ENCODE measurements around the gene PPP2R2D. TPM values are rescaled to one million over a fixed set of nuclear protein-coding genes. Genes with fewer than 3 reads are reported as not detected.
"Not testable (repeated sequence)": the region's sequence is repeated elsewhere in the genome, so short reads cannot be mapped to it uniquely, and the experiment has no call there.

PPP2R2D gene
- polyA plus RNA-seq, 1 of the 3 experiments (the other 2 are of a cell fraction), result 25.1 TPM

DNA sequence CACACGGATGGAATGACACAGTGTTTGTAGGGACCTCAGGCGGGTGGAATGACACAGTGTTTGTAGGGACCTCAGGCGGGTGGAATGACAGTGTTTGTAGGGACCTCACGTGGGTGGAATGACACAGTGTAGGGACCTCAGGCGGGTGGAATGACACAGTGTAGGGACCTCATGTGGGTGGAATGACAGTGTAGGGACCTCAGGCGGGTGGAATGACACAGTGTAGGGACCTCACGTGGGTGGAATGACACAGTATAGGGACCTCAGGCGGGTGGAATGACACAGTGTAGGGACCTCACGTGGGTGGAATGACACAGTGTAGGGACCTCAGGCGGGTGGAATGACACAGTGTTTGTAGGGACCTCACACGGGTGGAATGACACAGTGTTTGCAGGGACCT is 16.7 kb downstream of the PPP2R2D start:
- H3K4me1 ChIP-seq (ENCODE audit: control insufficient read depth in 1 of 2, insufficient read depth in 2 of 2, low read depth in 1 of 2, low read length in 1 of 2); H2AFZ ChIP-seq (ENCODE audit: low read depth); H3K36me3 ChIP-seq (replicated peaks in 1 of 2; ENCODE audit: control insufficient read depth in 1 of 2, insufficient read depth in 2 of 2, low read length in 1 of 2); POLR2A ChIA-PET; H3K4me2 ChIP-seq; H3K9me3 ChIP-seq; H3K9ac ChIP-seq; H3K27me3 ChIP-seq (ENCODE audit: insufficient read depth); H3F3A ChIP-seq (replicated peaks; ENCODE audit: insufficient read depth); H3K9me2 ChIP-seq; DNase-seq; H3K4me3 ChIP-seq (ENCODE audit: low read depth in 2 of 2, low read length in 1 of 2); CTCF ChIA-PET; H3K27ac ChIP-seq (ENCODE audit: low read depth in 2 of 2, low read length in 1 of 2): not testable (repeated sequence)
- 90% methylated on average over 10 of the region's 11 CpGs for WGBS (ENCODE audit: low lambda C conversion rate)
- Histone ChIP-seq H3K79me2 (ENCODE audit: insufficient read depth) (peaks cover 68% of the 10 kb centered on the region), H4K20me1 (ENCODE audit: insufficient read depth) (peaks cover 61% of the 10 kb centered on the region)

DNA sequence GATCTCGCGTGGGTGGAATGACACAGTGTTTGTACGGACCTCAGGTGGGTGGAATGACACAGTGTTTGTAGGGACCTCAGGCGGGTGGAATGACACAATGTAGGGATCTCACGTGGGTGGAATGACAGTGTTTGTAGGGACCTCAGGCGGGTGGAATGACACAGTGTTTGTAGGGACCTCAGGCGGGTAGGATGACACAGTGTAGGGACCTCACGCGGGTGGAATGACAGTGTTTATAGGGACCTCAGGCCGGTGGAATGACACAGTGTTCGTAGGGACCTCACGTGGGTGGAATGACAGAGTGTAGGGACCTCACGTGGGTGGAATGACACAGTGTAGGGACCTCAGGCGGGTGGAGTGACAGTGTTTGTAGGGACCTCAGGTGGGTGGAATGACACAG is 18.7 kb downstream of the PPP2R2D start:
- H3K4me1 ChIP-seq (ENCODE audit: control insufficient read depth in 1 of 2, insufficient read depth in 2 of 2, low read depth in 1 of 2, low read length in 1 of 2); H3F3A ChIP-seq (replicated peaks; ENCODE audit: insufficient read depth); H3K27ac ChIP-seq (ENCODE audit: low read depth in 2 of 2, low read length in 1 of 2); H3K36me3 ChIP-seq (replicated peaks in 1 of 2; ENCODE audit: control insufficient read depth in 1 of 2, insufficient read depth in 2 of 2, low read length in 1 of 2); H3K27me3 ChIP-seq (ENCODE audit: insufficient read depth); H3K4me2 ChIP-seq; H3K9ac ChIP-seq; CTCF ChIA-PET; H3K9me2 ChIP-seq; H2AFZ ChIP-seq (ENCODE audit: low read depth); H3K4me3 ChIP-seq (ENCODE audit: low read depth in 2 of 2, low read length in 1 of 2); POLR2A ChIA-PET; H3K9me3 ChIP-seq; DNase-seq: not testable (repeated sequence)
- Histone ChIP-seq H4K20me1 (ENCODE audit: insufficient read depth) (peaks cover 57% of the 10 kb centered on the region), H3K79me2 (ENCODE audit: insufficient read depth) (peaks cover 68% of the 10 kb centered on the region)
- 99% methylated on average over 14 of the region's 14 CpGs for WGBS (ENCODE audit: low lambda C conversion rate)

DNA sequence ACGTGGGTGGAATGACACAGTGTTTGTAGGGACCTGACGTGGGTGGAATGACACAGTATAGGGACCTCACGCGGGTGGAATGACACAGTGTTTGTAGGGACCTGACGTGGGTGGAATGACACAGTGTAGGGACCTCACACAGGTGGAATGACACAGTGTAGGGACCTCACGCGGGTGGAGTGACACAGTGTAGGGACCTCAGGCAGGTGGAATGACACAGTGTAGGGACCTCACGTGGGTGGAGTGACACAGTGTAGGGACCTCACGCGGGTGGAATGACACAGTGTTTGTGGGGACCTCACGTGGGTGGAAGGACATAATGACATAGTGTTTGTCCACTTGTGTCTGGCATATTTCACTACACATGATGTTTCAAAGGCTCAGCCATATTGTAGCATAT is 19.3 kb downstream of the PPP2R2D start:
- no peak overlapping the region for H2AFZ ChIP-seq (ENCODE audit: low read depth)
- no peaks in the 10 kb centered on the region; a peak in 1 of 4 replicates for H3K4me1 ChIP-seq (ENCODE audit: control insufficient read depth in 1 of 2, insufficient read depth in 2 of 2, low read depth in 1 of 2, low read length in 1 of 2)
- H3K9me2 ChIP-seq, result no peaks in the 10 kb centered on the region
- H3K79me2 ChIP-seq (ENCODE audit: insufficient read depth), result peaks cover 68% of the 10 kb centered on the region
- H3K4me3 ChIP-seq (ENCODE audit: low read depth in 2 of 2, low read length in 1 of 2), result no peak overlapping the region
- DNase-seq, result no peak
- H3K27me3 ChIP-seq (ENCODE audit: insufficient read depth), result no peaks in the 10 kb centered on the region
- peaks cover 5% of the 10 kb centered on the region; the same call in 1 of the 2 replicates for H3K9me3 ChIP-seq
- H3K9ac ChIP-seq, result no peak overlapping the region
- no peaks in the 10 kb centered on the region for H3F3A ChIP-seq (replicated peaks; ENCODE audit: insufficient read depth)
- ChIA-PET CTCF (no interaction called here), POLR2A (no interaction called here)
- no peak overlapping the region for H3K4me2 ChIP-seq
- H4K20me1 ChIP-seq (ENCODE audit: insufficient read depth), result peaks cover 50% of the 10 kb centered on the region
- H3K27ac ChIP-seq (ENCODE audit: low read depth in 2 of 2, low read length in 1 of 2), result no peak overlapping the region
- WGBS (ENCODE audit: low lambda C conversion rate), result 98% methylated on average over 11 of the region's 11 CpGs
- peaks cover 0 to 14% of the 10 kb centered on the region in 2 experiments for H3K36me3 ChIP-seq (replicated peaks in 1 of 2; ENCODE audit: control insufficient read depth in 1 of 2, insufficient read depth in 2 of 2, low read length in 1 of 2)
- TF ChIP-seq, protein P1, sequence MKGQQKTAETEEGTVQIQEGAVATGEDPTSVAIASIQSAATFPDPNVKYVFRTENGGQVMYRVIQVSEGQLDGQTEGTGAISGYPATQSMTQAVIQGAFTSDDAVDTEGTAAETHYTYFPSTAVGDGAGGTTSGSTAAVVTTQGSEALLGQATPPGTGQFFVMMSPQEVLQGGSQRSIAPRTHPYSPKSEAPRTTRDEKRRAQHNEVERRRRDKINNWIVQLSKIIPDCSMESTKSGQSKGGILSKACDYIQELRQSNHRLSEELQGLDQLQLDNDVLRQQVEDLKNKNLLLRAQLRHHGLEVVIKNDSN (IDR thresholded peaks at IDR 0.05; ENCODE audit: borderline replicate concordance, low read depth), result no peak
- no peak for TF ChIP-seq RAD21 (IDR thresholded peaks at IDR 0.05; ENCODE audit: low read length)
- no peak for TF ChIP-seq ELF1 (IDR thresholded peaks at IDR 0.05)
- TF ChIP-seq EP300 (IDR thresholded peaks at IDR 0.05; ENCODE audit: borderline replicate concordance in 1 of 2, low read depth in 1 of 2, low read length in 1 of 2), result no peak
- TF ChIP-seq, protein P2, sequence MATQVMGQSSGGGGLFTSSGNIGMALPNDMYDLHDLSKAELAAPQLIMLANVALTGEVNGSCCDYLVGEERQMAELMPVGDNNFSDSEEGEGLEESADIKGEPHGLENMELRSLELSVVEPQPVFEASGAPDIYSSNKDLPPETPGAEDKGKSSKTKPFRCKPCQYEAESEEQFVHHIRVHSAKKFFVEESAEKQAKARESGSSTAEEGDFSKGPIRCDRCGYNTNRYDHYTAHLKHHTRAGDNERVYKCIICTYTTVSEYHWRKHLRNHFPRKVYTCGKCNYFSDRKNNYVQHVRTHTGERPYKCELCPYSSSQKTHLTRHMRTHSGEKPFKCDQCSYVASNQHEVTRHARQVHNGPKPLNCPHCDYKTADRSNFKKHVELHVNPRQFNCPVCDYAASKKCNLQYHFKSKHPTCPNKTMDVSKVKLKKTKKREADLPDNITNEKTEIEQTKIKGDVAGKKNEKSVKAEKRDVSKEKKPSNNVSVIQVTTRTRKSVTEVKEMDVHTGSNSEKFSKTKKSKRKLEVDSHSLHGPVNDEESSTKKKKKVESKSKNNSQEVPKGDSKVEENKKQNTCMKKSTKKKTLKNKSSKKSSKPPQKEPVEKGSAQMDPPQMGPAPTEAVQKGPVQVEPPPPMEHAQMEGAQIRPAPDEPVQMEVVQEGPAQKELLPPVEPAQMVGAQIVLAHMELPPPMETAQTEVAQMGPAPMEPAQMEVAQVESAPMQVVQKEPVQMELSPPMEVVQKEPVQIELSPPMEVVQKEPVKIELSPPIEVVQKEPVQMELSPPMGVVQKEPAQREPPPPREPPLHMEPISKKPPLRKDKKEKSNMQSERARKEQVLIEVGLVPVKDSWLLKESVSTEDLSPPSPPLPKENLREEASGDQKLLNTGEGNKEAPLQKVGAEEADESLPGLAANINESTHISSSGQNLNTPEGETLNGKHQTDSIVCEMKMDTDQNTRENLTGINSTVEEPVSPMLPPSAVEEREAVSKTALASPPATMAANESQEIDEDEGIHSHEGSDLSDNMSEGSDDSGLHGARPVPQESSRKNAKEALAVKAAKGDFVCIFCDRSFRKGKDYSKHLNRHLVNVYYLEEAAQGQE (IDR thresholded peaks at IDR 0.05; ENCODE audit: low read depth, low read length), result no peak
- TF ChIP-seq TAF1 (IDR thresholded peaks at IDR 0.05; ENCODE audit: borderline replicate concordance, low read depth, low read length), result no peak
- no peak for TF ChIP-seq MEF2A (IDR thresholded peaks at IDR 0.05; ENCODE audit: borderline replicate concordance, low read depth)
- TF ChIP-seq GATA2 (CRISPR knock-in tag; IDR thresholded peaks at IDR 0.05), result no peak
- TF ChIP-seq, protein P3, sequence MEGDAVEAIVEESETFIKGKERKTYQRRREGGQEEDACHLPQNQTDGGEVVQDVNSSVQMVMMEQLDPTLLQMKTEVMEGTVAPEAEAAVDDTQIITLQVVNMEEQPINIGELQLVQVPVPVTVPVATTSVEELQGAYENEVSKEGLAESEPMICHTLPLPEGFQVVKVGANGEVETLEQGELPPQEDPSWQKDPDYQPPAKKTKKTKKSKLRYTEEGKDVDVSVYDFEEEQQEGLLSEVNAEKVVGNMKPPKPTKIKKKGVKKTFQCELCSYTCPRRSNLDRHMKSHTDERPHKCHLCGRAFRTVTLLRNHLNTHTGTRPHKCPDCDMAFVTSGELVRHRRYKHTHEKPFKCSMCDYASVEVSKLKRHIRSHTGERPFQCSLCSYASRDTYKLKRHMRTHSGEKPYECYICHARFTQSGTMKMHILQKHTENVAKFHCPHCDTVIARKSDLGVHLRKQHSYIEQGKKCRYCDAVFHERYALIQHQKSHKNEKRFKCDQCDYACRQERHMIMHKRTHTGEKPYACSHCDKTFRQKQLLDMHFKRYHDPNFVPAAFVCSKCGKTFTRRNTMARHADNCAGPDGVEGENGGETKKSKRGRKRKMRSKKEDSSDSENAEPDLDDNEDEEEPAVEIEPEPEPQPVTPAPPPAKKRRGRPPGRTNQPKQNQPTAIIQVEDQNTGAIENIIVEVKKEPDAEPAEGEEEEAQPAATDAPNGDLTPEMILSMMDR (IDR thresholded peaks at IDR 0.05), result no peak
- no peak for TF ChIP-seq SMC3 (IDR thresholded peaks at IDR 0.05; ENCODE audit: low read depth, low read length)
- TF ChIP-seq, protein P4, sequence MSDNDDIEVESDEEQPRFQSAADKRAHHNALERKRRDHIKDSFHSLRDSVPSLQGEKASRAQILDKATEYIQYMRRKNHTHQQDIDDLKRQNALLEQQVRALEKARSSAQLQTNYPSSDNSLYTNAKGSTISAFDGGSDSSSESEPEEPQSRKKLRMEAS (IDR thresholded peaks at IDR 0.05; ENCODE audit: low read depth), result no peak
- TF ChIP-seq, protein P5, sequence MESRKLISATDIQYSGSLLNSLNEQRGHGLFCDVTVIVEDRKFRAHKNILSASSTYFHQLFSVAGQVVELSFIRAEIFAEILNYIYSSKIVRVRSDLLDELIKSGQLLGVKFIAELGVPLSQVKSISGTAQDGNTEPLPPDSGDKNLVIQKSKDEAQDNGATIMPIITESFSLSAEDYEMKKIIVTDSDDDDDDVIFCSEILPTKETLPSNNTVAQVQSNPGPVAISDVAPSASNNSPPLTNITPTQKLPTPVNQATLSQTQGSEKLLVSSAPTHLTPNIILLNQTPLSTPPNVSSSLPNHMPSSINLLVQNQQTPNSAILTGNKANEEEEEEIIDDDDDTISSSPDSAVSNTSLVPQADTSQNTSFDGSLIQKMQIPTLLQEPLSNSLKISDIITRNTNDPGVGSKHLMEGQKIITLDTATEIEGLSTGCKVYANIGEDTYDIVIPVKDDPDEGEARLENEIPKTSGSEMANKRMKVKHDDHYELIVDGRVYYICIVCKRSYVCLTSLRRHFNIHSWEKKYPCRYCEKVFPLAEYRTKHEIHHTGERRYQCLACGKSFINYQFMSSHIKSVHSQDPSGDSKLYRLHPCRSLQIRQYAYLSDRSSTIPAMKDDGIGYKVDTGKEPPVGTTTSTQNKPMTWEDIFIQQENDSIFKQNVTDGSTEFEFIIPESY (IDR thresholded peaks at IDR 0.05; ENCODE audit: borderline replicate concordance, low read depth), result no peak
- no peak for TF ChIP-seq RFX5 (IDR thresholded peaks at IDR 0.05; ENCODE audit: low read length)
- no peak for TF ChIP-seq EZH2phosphoT487 (IDR thresholded peaks at IDR 0.05; ENCODE audit: borderline replicate concordance, low read depth)

All from SK-N-SH (cell line).